Measurements from ENCODE around the gene EBI3.
"Not testable (repeated sequence)": the region's sequence is repeated elsewhere in the genome, so short reads cannot be mapped to it uniquely, and the experiment has no call there.

EBI3 gene

GRCh38 chr19:4237510-4237909 lies 8.2 kb downstream of the EBI3 start:
- not testable (repeated sequence) for DNase-seq

GRCh38 chr19:4238831-4239230 lies 9.5 kb downstream of the EBI3 start:
- DNase-seq: no peak

- DNase-seq: no peak
These were observed 12.6 kb downstream of the EBI3 start for GRCh38 chr19:4241824-4242430.

- not testable (repeated sequence) for DNase-seq
These were observed 16.6 kb downstream of the EBI3 start for GRCh38 chr19:4245938-4246337.

GRCh38 chr19:4246767-4247593 lies 17.7 kb downstream of the EBI3 start, which contains the start of gene YJU2:
YJU2 (plus strand) TSS chr19:4247080; CDS start chr19:4247147, 67 bp downstream.
- DNase-seq: peak; percentile 97

- no peak for DNase-seq
These were observed 27.2 kb downstream of the EBI3 start for GRCh38 chr19:4256563-4256962.

GRCh38 chr19:4257025-4257424 lies 27.7 kb downstream of the EBI3 start:
- DNase-seq: no peak

- DNase-seq: no peak
These were observed 28.9 kb downstream of the EBI3 start for GRCh38 chr19:4258181-4258580.

- DNase-seq: no peak
These were observed 31.4 kb downstream of the EBI3 start for GRCh38 chr19:4260613-4261191.

GRCh38 chr19:4264812-4265211 lies 35.5 kb downstream of the EBI3 start:
- DNase-seq: no peak

GRCh38 chr19:4266253-4267000 lies 37.1 kb downstream of the EBI3 start:
- no peak for DNase-seq

- no peak for DNase-seq
These were observed 38.0 kb downstream of the EBI3 start for GRCh38 chr19:4267101-4267900.

GRCh38 chr19:4267901-4268815 lies 38.8 kb downstream of the EBI3 start:
- DNase-seq: no peak

- no peak for DNase-seq
These were observed 39.6 kb downstream of the EBI3 start for GRCh38 chr19:4268816-4269430.

GRCh38 chr19:4272894-4273293 lies 43.6 kb downstream of the EBI3 start:
- no peak for DNase-seq

GRCh38 chr19:4274321-4274686 lies 45.0 kb downstream of the EBI3 start:
- DNase-seq: not testable (repeated sequence)

GRCh38 chr19:4277191-4277696 lies 47.9 kb downstream of the EBI3 start:
- no peak for DNase-seq

- no peak for DNase-seq
These were observed 48.7 kb downstream of the EBI3 start for GRCh38 chr19:4278010-4278409.

GRCh38 chr19:4278419-4279266 lies 49.3 kb downstream of the EBI3 start, which contains the start of gene SHD:
SHD (plus strand) TSS chr19:4279266; CDS start chr19:4280064, 798 bp downstream.
- no peak for DNase-seq

- DNase-seq: no peak
These were observed 49.9 kb downstream of the EBI3 start for GRCh38 chr19:4279267-4279529.

Measured in DMS153 (cell line).